ENCODE results near the gene TPH2.

Gene TPH2

GRCh38 chr12:71967211-71967610, 28.6 kb downstream of the TPH2 start:
- TF ChIP-seq CTBP1 (IDR thresholded peaks at IDR 0.05; ENCODE audit: borderline replicate concordance) (no peak), ZNF384 (IDR thresholded peaks at IDR 0.05) (no peak), SUZ12 (IDR thresholded peaks at IDR 0.05) (no peak), HDGF (IDR thresholded peaks at IDR 0.05; ENCODE audit: borderline replicate concordance) (no peak), SP1 (IDR thresholded peaks at IDR 0.05) (no peak), FOXK2 (IDR thresholded peaks at IDR 0.05) (no peak)
- no peak for DNase-seq (ENCODE audit: extremely low spot score)
- ChIA-PET POLR2A (no interaction called here), CTCF (no interaction called here)

GRCh38 chr12:71969330-71969729, 30.7 kb downstream of the TPH2 start:
- TF ChIP-seq CTBP1 (IDR thresholded peaks at IDR 0.05; ENCODE audit: borderline replicate concordance): no peak
- TF ChIP-seq FOXK2 (IDR thresholded peaks at IDR 0.05): no peak
- no peak for TF ChIP-seq HDGF (IDR thresholded peaks at IDR 0.05; ENCODE audit: borderline replicate concordance)
- no peak for DNase-seq (ENCODE audit: extremely low spot score)
- POLR2A ChIA-PET: no interaction called here
- CTCF ChIA-PET: no interaction called here

- CTCF ChIA-PET: no interaction called here
- no peak for TF ChIP-seq FOXA1 (IDR thresholded peaks at IDR 0.05)
- TF ChIP-seq ARNT (IDR thresholded peaks at IDR 0.05): no peak
- no peak for TF ChIP-seq L3MBTL2 (conservative IDR thresholded peaks at IDR 0.05)
- no peak for TF ChIP-seq SUZ12 (IDR thresholded peaks at IDR 0.05)
- TF ChIP-seq HDGF (IDR thresholded peaks at IDR 0.05; ENCODE audit: borderline replicate concordance): no peak
- no peak for TF ChIP-seq CTBP1 (IDR thresholded peaks at IDR 0.05; ENCODE audit: borderline replicate concordance)
- POLR2A ChIA-PET: no interaction called here
- DNase-seq (ENCODE audit: extremely low spot score): no peak
These were observed 31.4 kb downstream of the TPH2 start for GRCh38 chr12:71970031-71970430.

GRCh38 chr12:71972441-71973074, 33.9 kb downstream of the TPH2 start:
- ChIA-PET CTCF (no interaction called here), POLR2A (no interaction called here)
- no peak for TF ChIP-seq HDGF (IDR thresholded peaks at IDR 0.05; ENCODE audit: borderline replicate concordance)
- TF ChIP-seq PKNOX1 (IDR thresholded peaks at IDR 0.05): no peak
- TF ChIP-seq ARNT (IDR thresholded peaks at IDR 0.05): no peak
- TF ChIP-seq LEF1 (IDR thresholded peaks at IDR 0.05; ENCODE audit: borderline replicate concordance): no peak
- TF ChIP-seq ZNF384 (IDR thresholded peaks at IDR 0.05): no peak
- no peak for TF ChIP-seq BHLHE40 (IDR thresholded peaks at IDR 0.05; ENCODE audit: borderline replicate concordance)
- no peak for TF ChIP-seq L3MBTL2 (conservative IDR thresholded peaks at IDR 0.05)
- no peak for TF ChIP-seq NFRKB (IDR thresholded peaks at IDR 0.05)
- TF ChIP-seq CTBP1 (IDR thresholded peaks at IDR 0.05; ENCODE audit: borderline replicate concordance): no peak
- TF ChIP-seq SUZ12 (IDR thresholded peaks at IDR 0.05): no peak
- TF ChIP-seq FOXM1 (IDR thresholded peaks at IDR 0.05; ENCODE audit: borderline replicate concordance): no peak
- no peak for TF ChIP-seq FOXK2 (IDR thresholded peaks at IDR 0.05)
- TF ChIP-seq FOXA1 (IDR thresholded peaks at IDR 0.05): no peak
- no peak for TF ChIP-seq SP1 (IDR thresholded peaks at IDR 0.05)
- no peak for TF ChIP-seq ELF4 (IDR thresholded peaks at IDR 0.05)
- DNase-seq (ENCODE audit: extremely low spot score): no peak

- ChIA-PET CTCF (no interaction called here), POLR2A (no interaction called here)
- TF ChIP-seq BHLHE40 (IDR thresholded peaks at IDR 0.05; ENCODE audit: borderline replicate concordance): no peak
- no peak for TF ChIP-seq FOXK2 (IDR thresholded peaks at IDR 0.05)
- no peak for TF ChIP-seq PKNOX1 (IDR thresholded peaks at IDR 0.05)
- TF ChIP-seq SP1 (IDR thresholded peaks at IDR 0.05): no peak
- TF ChIP-seq ELF4 (IDR thresholded peaks at IDR 0.05): no peak
- TF ChIP-seq ARNT (IDR thresholded peaks at IDR 0.05): no peak
- TF ChIP-seq SUZ12 (IDR thresholded peaks at IDR 0.05): no peak
- TF ChIP-seq HDGF (IDR thresholded peaks at IDR 0.05; ENCODE audit: borderline replicate concordance): no peak
- no peak for TF ChIP-seq NFRKB (IDR thresholded peaks at IDR 0.05)
- no peak for TF ChIP-seq LEF1 (IDR thresholded peaks at IDR 0.05; ENCODE audit: borderline replicate concordance)
- TF ChIP-seq L3MBTL2 (conservative IDR thresholded peaks at IDR 0.05): no peak
- TF ChIP-seq FOXM1 (IDR thresholded peaks at IDR 0.05; ENCODE audit: borderline replicate concordance): no peak
- TF ChIP-seq CTBP1 (IDR thresholded peaks at IDR 0.05; ENCODE audit: borderline replicate concordance): no peak
- no peak for TF ChIP-seq ZNF384 (IDR thresholded peaks at IDR 0.05)
- no peak for TF ChIP-seq FOXA1 (IDR thresholded peaks at IDR 0.05)
- DNase-seq (ENCODE audit: extremely low spot score): no peak
These were observed 35.0 kb downstream of the TPH2 start for GRCh38 chr12:71973687-71974086.

- no peak for DNase-seq (ENCODE audit: extremely low spot score)
- ChIA-PET CTCF (no interaction called here), POLR2A (no interaction called here)
- TF ChIP-seq FOXA1 (IDR thresholded peaks at IDR 0.05): no peak
- no peak for TF ChIP-seq ZNF384 (IDR thresholded peaks at IDR 0.05)
- TF ChIP-seq FOXM1 (IDR thresholded peaks at IDR 0.05; ENCODE audit: borderline replicate concordance): no peak
- TF ChIP-seq ARNT (IDR thresholded peaks at IDR 0.05): no peak
- TF ChIP-seq SUZ12 (IDR thresholded peaks at IDR 0.05): no peak
- TF ChIP-seq PKNOX1 (IDR thresholded peaks at IDR 0.05): no peak
- no peak for TF ChIP-seq CTBP1 (IDR thresholded peaks at IDR 0.05; ENCODE audit: borderline replicate concordance)
- no peak for TF ChIP-seq L3MBTL2 (conservative IDR thresholded peaks at IDR 0.05)
- TF ChIP-seq NFRKB (IDR thresholded peaks at IDR 0.05): no peak
- no peak for TF ChIP-seq TARDBP (IDR thresholded peaks at IDR 0.05)
- no peak for TF ChIP-seq ELF4 (IDR thresholded peaks at IDR 0.05)
- no peak for TF ChIP-seq SP1 (IDR thresholded peaks at IDR 0.05)
- TF ChIP-seq HDGF (IDR thresholded peaks at IDR 0.05; ENCODE audit: borderline replicate concordance): no peak
- TF ChIP-seq FOXK2 (IDR thresholded peaks at IDR 0.05): no peak
- TF ChIP-seq BHLHE40 (IDR thresholded peaks at IDR 0.05; ENCODE audit: borderline replicate concordance): no peak
- no peak for TF ChIP-seq LEF1 (IDR thresholded peaks at IDR 0.05; ENCODE audit: borderline replicate concordance)
These were observed 41.9 kb downstream of the TPH2 start for GRCh38 chr12:71980538-71980937.
